ENCODE data around the gene SPATA2.

The SPATA2 gene

GRCh38 chr20:49892260-49892659 lies 23.1 kb downstream of the SPATA2 start:
- no peak overlapping the region for H3K4me3 ChIP-seq (ENCODE audit: low read depth, low read length)
- DNase-seq (ENCODE audit: low read depth) = no peak
- no peak for TF ChIP-seq CTCF (IDR thresholded peaks at IDR 0.05; ENCODE audit: control insufficient read depth, extremely low read depth, insufficient read depth)

- TF ChIP-seq CTCF (IDR thresholded peaks at IDR 0.05; ENCODE audit: control insufficient read depth, extremely low read depth, insufficient read depth) = no peak
- no peak for DNase-seq (ENCODE audit: low read depth)
- H3K4me3 ChIP-seq (ENCODE audit: low read depth, low read length) = no peak overlapping the region
Observed at GRCh38 chr20:49891476-49892110, 23.7 kb downstream of the SPATA2 start.

GRCh38 chr20:49890471-49891361 lies 24.6 kb downstream of the SPATA2 start:
- no peak for TF ChIP-seq CTCF (IDR thresholded peaks at IDR 0.05; ENCODE audit: control insufficient read depth, extremely low read depth, insufficient read depth)
- no peak overlapping the region for H3K4me3 ChIP-seq (ENCODE audit: low read depth, low read length)
- no peak for DNase-seq (ENCODE audit: low read depth)

- TF ChIP-seq CTCF (IDR thresholded peaks at IDR 0.05; ENCODE audit: control insufficient read depth, extremely low read depth, insufficient read depth) = peak; percentile 44
- H3K4me3 ChIP-seq (ENCODE audit: low read depth, low read length) = no peak overlapping the region
- no peak for DNase-seq (ENCODE audit: low read depth)
Observed at GRCh38 chr20:49889935-49890333, 25.4 kb downstream of the SPATA2 start.

- no peak overlapping the region for H3K4me3 ChIP-seq (ENCODE audit: low read depth, low read length)
- no peak for TF ChIP-seq CTCF (IDR thresholded peaks at IDR 0.05; ENCODE audit: control insufficient read depth, extremely low read depth, insufficient read depth)
- no peak for DNase-seq (ENCODE audit: low read depth)
Observed at GRCh38 chr20:49889001-49889934, 26.1 kb downstream of the SPATA2 start.

GRCh38 chr20:49888212-49889000 lies 26.9 kb downstream of the SPATA2 start:
- DNase-seq (ENCODE audit: low read depth) = no peak
- no peak overlapping the region for H3K4me3 ChIP-seq (ENCODE audit: low read depth, low read length)

More at GRCh38 chr20:49888212-49889000, 26.9 kb downstream of the SPATA2 start:
- TF ChIP-seq CTCF (IDR thresholded peaks at IDR 0.05; ENCODE audit: control insufficient read depth, extremely low read depth, insufficient read depth) = peak; percentile 87

Measured in LNCaP clone FGC (cell line).